DND-41 (cell line): ENCODE data around the gene ZNF322.

Source experiments
- EZH2 ChIP-seq: IDR thresholded peaks from 3 replicates; pipeline ENCODE4 v1.6.1; 2012; ENCODE audit warnings: borderline replicate concordance, low read depth, mild to moderate bottlenecking, moderate library complexity, low read length, inconsistent platforms; ENCODE audit not compliant: severe bottlenecking
- TF ChIP-seq, protein P1 (sequence below): IDR thresholded peaks from 2 replicates; pipeline ENCODE4 v1.5.1; 2012; ENCODE audit warnings: borderline replicate concordance, low read length, moderate library complexity, mild to moderate bottlenecking; ENCODE audit not compliant: poor library complexity, severe bottlenecking; ENCODE audit errors: extremely low read depth

DNA sequence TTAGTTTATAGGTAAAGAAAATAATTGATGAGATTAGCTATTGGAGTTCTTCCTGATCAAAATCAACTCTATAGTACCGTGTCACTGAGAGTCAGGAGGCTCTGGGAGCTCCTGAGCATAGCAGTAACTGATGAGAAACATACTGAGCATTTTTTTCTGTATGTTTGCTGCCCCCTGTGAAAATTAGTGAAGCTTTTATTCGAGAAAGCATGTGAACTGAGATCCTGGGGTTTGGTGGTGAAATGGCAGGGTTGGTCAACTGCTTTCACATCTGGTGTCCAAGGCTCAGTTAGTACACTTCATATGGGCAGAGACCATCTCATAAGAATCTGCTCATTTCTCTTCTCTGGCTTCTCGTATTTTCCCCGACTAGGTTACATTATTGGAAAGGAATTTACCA is 66.9 kb downstream of the ZNF322 start:
- TF ChIP-seq, protein P1, sequence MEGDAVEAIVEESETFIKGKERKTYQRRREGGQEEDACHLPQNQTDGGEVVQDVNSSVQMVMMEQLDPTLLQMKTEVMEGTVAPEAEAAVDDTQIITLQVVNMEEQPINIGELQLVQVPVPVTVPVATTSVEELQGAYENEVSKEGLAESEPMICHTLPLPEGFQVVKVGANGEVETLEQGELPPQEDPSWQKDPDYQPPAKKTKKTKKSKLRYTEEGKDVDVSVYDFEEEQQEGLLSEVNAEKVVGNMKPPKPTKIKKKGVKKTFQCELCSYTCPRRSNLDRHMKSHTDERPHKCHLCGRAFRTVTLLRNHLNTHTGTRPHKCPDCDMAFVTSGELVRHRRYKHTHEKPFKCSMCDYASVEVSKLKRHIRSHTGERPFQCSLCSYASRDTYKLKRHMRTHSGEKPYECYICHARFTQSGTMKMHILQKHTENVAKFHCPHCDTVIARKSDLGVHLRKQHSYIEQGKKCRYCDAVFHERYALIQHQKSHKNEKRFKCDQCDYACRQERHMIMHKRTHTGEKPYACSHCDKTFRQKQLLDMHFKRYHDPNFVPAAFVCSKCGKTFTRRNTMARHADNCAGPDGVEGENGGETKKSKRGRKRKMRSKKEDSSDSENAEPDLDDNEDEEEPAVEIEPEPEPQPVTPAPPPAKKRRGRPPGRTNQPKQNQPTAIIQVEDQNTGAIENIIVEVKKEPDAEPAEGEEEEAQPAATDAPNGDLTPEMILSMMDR: no peak
- no peak for TF ChIP-seq EZH2
